ENCODE results near the gene ALDH7A1.

ALDH7A1 gene

GRCh38 chr5:126599499-126599898, 4.5 kb upstream of the ALDH7A1 start:
- H3K27me3 ChIP-seq (ENCODE audit: control insufficient read depth in 1 of 2, insufficient read depth in 2 of 2, low read length in 2 of 2), result no peaks in the 10 kb centered on the region
- H3K36me3 ChIP-seq (ENCODE audit: control insufficient read depth in 1 of 2, insufficient read depth in 2 of 2, low read length in 2 of 2), result peaks cover 0 to 13% of the 10 kb centered on the region in 2 donors
- H3K4me1 ChIP-seq (ENCODE audit: control insufficient read depth in 1 of 2, insufficient read depth in 2 of 2, low read length in 2 of 2), result peaks cover 11 to 12% of the 10 kb centered on the region in 2 donors
- H3K9ac ChIP-seq (ENCODE audit: low read depth in 1 of 2, low read length in 2 of 2), result no peak overlapping the region
- no peaks in the 10 kb centered on the region for H3K9me3 ChIP-seq (ENCODE audit: control insufficient read depth in 1 of 2, low read length in 2 of 2)
- no peak overlapping the region for H3K4me3 ChIP-seq (ENCODE audit: low read depth in 1 of 2, low read length in 2 of 2)
- no peak overlapping the region for H3K27ac ChIP-seq (ENCODE audit: low read depth, low read length)

GRCh38 chr5:126597156-126597555, 2.1 kb upstream of the ALDH7A1 start:
- H3K27ac ChIP-seq (ENCODE audit: low read depth, low read length), result no peak overlapping the region
- H3K9ac ChIP-seq (ENCODE audit: low read depth in 1 of 2, low read length in 2 of 2), result no peak overlapping the region
- no peaks in the 10 kb centered on the region for H3K9me3 ChIP-seq (ENCODE audit: control insufficient read depth in 1 of 2, low read length in 2 of 2)

GRCh38 chr5:126595486-126596083, 566 bp upstream of the ALDH7A1 start:
- H3K27me3 ChIP-seq (ENCODE audit: control insufficient read depth in 1 of 2, insufficient read depth in 2 of 2, low read length in 2 of 2), result no peaks in the 10 kb centered on the region
- H3K4me1 ChIP-seq (ENCODE audit: control insufficient read depth in 1 of 2, insufficient read depth in 2 of 2, low read length in 2 of 2), result peaks cover 7 to 11% of the 10 kb centered on the region in 2 donors
- H3K36me3 ChIP-seq (ENCODE audit: control insufficient read depth in 1 of 2, insufficient read depth in 2 of 2, low read length in 2 of 2), result peaks cover 0 to 4% of the 10 kb centered on the region in 2 donors
- peak overlapping the region; percentile 80 to 82 for H3K4me3 ChIP-seq (ENCODE audit: low read depth in 1 of 2, low read length in 2 of 2)
- peak overlapping the region in 1 of 2 donors; percentile 0 for H3K9ac ChIP-seq (ENCODE audit: low read depth in 1 of 2, low read length in 2 of 2)
- H3K27ac ChIP-seq (ENCODE audit: low read depth, low read length), result no peak overlapping the region
- no peaks in the 10 kb centered on the region for H3K9me3 ChIP-seq (ENCODE audit: control insufficient read depth in 1 of 2, low read length in 2 of 2)

More at GRCh38 chr5:126597156-126597555, 2.1 kb upstream of the ALDH7A1 start:
- no peak overlapping the region for H3K4me3 ChIP-seq (ENCODE audit: low read depth in 1 of 2, low read length in 2 of 2)
- H3K36me3 ChIP-seq (ENCODE audit: control insufficient read depth in 1 of 2, insufficient read depth in 2 of 2, low read length in 2 of 2), result no peaks in the 10 kb centered on the region
- H3K4me1 ChIP-seq (ENCODE audit: control insufficient read depth in 1 of 2, insufficient read depth in 2 of 2, low read length in 2 of 2), result peaks cover 16 to 17% of the 10 kb centered on the region in 2 donors
- H3K27me3 ChIP-seq (ENCODE audit: control insufficient read depth in 1 of 2, insufficient read depth in 2 of 2, low read length in 2 of 2), result no peaks in the 10 kb centered on the region

- Histone ChIP-seq H3K9ac (ENCODE audit: low read depth in 1 of 2, low read length in 2 of 2) (no peak overlapping the region), H3K27ac (ENCODE audit: low read depth, low read length) (no peak overlapping the region), H3K27me3 (ENCODE audit: control insufficient read depth in 1 of 2, insufficient read depth in 2 of 2, low read length in 2 of 2) (no peaks in the 10 kb centered on the region), H3K9me3 (ENCODE audit: control insufficient read depth in 1 of 2, low read length in 2 of 2) (no peaks in the 10 kb centered on the region), H3K36me3 (ENCODE audit: control insufficient read depth in 1 of 2, insufficient read depth in 2 of 2, low read length in 2 of 2) (peaks cover 0 to 7% of the 10 kb centered on the region in 2 donors), H3K4me1 (ENCODE audit: control insufficient read depth in 1 of 2, insufficient read depth in 2 of 2, low read length in 2 of 2) (peaks cover 7 to 8% of the 10 kb centered on the region in 2 donors), H3K4me3 (ENCODE audit: low read depth in 1 of 2, low read length in 2 of 2) (no peak overlapping the region)
Measured at GRCh38 chr5:126591549-126591948, 3.5 kb downstream of the ALDH7A1 start.

- H3K27me3 ChIP-seq (ENCODE audit: control insufficient read depth in 1 of 2, insufficient read depth in 2 of 2, low read length in 2 of 2), result no peaks in the 10 kb centered on the region
- no peak overlapping the region for H3K4me3 ChIP-seq (ENCODE audit: low read depth in 1 of 2, low read length in 2 of 2)
- H3K9ac ChIP-seq (ENCODE audit: low read depth in 1 of 2, low read length in 2 of 2), result no peak overlapping the region
- no peaks in the 10 kb centered on the region for H3K9me3 ChIP-seq (ENCODE audit: control insufficient read depth in 1 of 2, low read length in 2 of 2)
- H3K27ac ChIP-seq (ENCODE audit: low read depth, low read length), result no peak overlapping the region
- H3K36me3 ChIP-seq (ENCODE audit: control insufficient read depth in 1 of 2, insufficient read depth in 2 of 2, low read length in 2 of 2), result peaks cover 0 to 9% of the 10 kb centered on the region in 2 donors
- peaks cover 7 to 8% of the 10 kb centered on the region in 2 donors for H3K4me1 ChIP-seq (ENCODE audit: control insufficient read depth in 1 of 2, insufficient read depth in 2 of 2, low read length in 2 of 2)
Measured at GRCh38 chr5:126589536-126590297, 5.3 kb downstream of the ALDH7A1 start.

- Histone ChIP-seq H3K27ac (ENCODE audit: low read depth, low read length) (no peak overlapping the region), H3K9me3 (ENCODE audit: control insufficient read depth in 1 of 2, low read length in 2 of 2) (no peaks in the 10 kb centered on the region), H3K4me1 (ENCODE audit: control insufficient read depth in 1 of 2, insufficient read depth in 2 of 2, low read length in 2 of 2) (no peaks in the 10 kb centered on the region), H3K36me3 (ENCODE audit: control insufficient read depth in 1 of 2, insufficient read depth in 2 of 2, low read length in 2 of 2) (peaks cover under 1 to 18% of the 10 kb centered on the region in 2 donors), H3K4me3 (ENCODE audit: low read depth in 1 of 2, low read length in 2 of 2) (no peak overlapping the region), H3K27me3 (ENCODE audit: control insufficient read depth in 1 of 2, insufficient read depth in 2 of 2, low read length in 2 of 2) (no peaks in the 10 kb centered on the region), H3K9ac (ENCODE audit: low read depth in 1 of 2, low read length in 2 of 2) (no peak overlapping the region)
Measured at GRCh38 chr5:126587551-126588390, 7.2 kb downstream of the ALDH7A1 start.

GRCh38 chr5:126583761-126584160, 11.3 kb downstream of the ALDH7A1 start:
- Histone ChIP-seq H3K9ac (ENCODE audit: low read depth in 1 of 2, low read length in 2 of 2) (no peak overlapping the region), H3K27ac (ENCODE audit: low read depth, low read length) (no peak overlapping the region), H3K9me3 (ENCODE audit: control insufficient read depth in 1 of 2, low read length in 2 of 2) (no peaks in the 10 kb centered on the region), H3K36me3 (ENCODE audit: control insufficient read depth in 1 of 2, insufficient read depth in 2 of 2, low read length in 2 of 2) (peaks cover 8 to 23% of the 10 kb centered on the region in 2 donors), H3K27me3 (ENCODE audit: control insufficient read depth in 1 of 2, insufficient read depth in 2 of 2, low read length in 2 of 2) (no peaks in the 10 kb centered on the region), H3K4me1 (ENCODE audit: control insufficient read depth in 1 of 2, insufficient read depth in 2 of 2, low read length in 2 of 2) (no peaks in the 10 kb centered on the region), H3K4me3 (ENCODE audit: low read depth in 1 of 2, low read length in 2 of 2) (no peak overlapping the region)

- Histone ChIP-seq H3K4me1 (ENCODE audit: control insufficient read depth in 1 of 2, insufficient read depth in 2 of 2, low read length in 2 of 2) (no peaks in the 10 kb centered on the region), H3K36me3 (ENCODE audit: control insufficient read depth in 1 of 2, insufficient read depth in 2 of 2, low read length in 2 of 2) (peaks cover 8 to 27% of the 10 kb centered on the region in 2 donors), H3K9ac (ENCODE audit: low read depth in 1 of 2, low read length in 2 of 2) (no peak overlapping the region), H3K27ac (ENCODE audit: low read depth, low read length) (no peak overlapping the region), H3K9me3 (ENCODE audit: control insufficient read depth in 1 of 2, low read length in 2 of 2) (no peaks in the 10 kb centered on the region), H3K4me3 (ENCODE audit: low read depth in 1 of 2, low read length in 2 of 2) (no peak overlapping the region), H3K27me3 (ENCODE audit: control insufficient read depth in 1 of 2, insufficient read depth in 2 of 2, low read length in 2 of 2) (no peaks in the 10 kb centered on the region)
Measured at GRCh38 chr5:126579716-126580115, 15.3 kb downstream of the ALDH7A1 start.

- Histone ChIP-seq H3K4me1 (ENCODE audit: control insufficient read depth in 1 of 2, insufficient read depth in 2 of 2, low read length in 2 of 2) (no peaks in the 10 kb centered on the region), H3K4me3 (ENCODE audit: low read depth in 1 of 2, low read length in 2 of 2) (no peak overlapping the region), H3K9ac (ENCODE audit: low read depth in 1 of 2, low read length in 2 of 2) (no peak overlapping the region), H3K36me3 (ENCODE audit: control insufficient read depth in 1 of 2, insufficient read depth in 2 of 2, low read length in 2 of 2) (peaks cover 8 to 19% of the 10 kb centered on the region in 2 donors), H3K9me3 (ENCODE audit: control insufficient read depth in 1 of 2, low read length in 2 of 2) (no peaks in the 10 kb centered on the region), H3K27me3 (ENCODE audit: control insufficient read depth in 1 of 2, insufficient read depth in 2 of 2, low read length in 2 of 2) (no peaks in the 10 kb centered on the region), H3K27ac (ENCODE audit: low read depth, low read length) (no peak overlapping the region)
Measured at GRCh38 chr5:126577415-126577814, 17.6 kb downstream of the ALDH7A1 start.

- peaks cover 12 to 19% of the 10 kb centered on the region in 2 donors for H3K36me3 ChIP-seq (ENCODE audit: control insufficient read depth in 1 of 2, insufficient read depth in 2 of 2, low read length in 2 of 2)
- H3K27me3 ChIP-seq (ENCODE audit: control insufficient read depth in 1 of 2, insufficient read depth in 2 of 2, low read length in 2 of 2), result no peaks in the 10 kb centered on the region
- H3K27ac ChIP-seq (ENCODE audit: low read depth, low read length), result no peak overlapping the region
- H3K9ac ChIP-seq (ENCODE audit: low read depth in 1 of 2, low read length in 2 of 2), result no peak overlapping the region
- H3K4me3 ChIP-seq (ENCODE audit: low read depth in 1 of 2, low read length in 2 of 2), result no peak overlapping the region
- H3K4me1 ChIP-seq (ENCODE audit: control insufficient read depth in 1 of 2, insufficient read depth in 2 of 2, low read length in 2 of 2), result no peaks in the 10 kb centered on the region
- H3K9me3 ChIP-seq (ENCODE audit: control insufficient read depth in 1 of 2, low read length in 2 of 2), result no peaks in the 10 kb centered on the region
Measured at GRCh38 chr5:126576974-126577373, 18.0 kb downstream of the ALDH7A1 start.

Data from duodenal mucosa (tissue), 2 donors.